Suprapubic skin (tissue), 4 donors: Measurements from ENCODE around the gene MAPKAPK2. TPM values are rescaled to one million over a fixed set of nuclear protein-coding genes. Genes with fewer than 3 reads are reported as not detected.
A peak's percentile ranks its signal among the peaks of the same experiment; 100 is the strongest.

Experiments
- DNase-seq, 2 donors: peaks; one replicate each; pipeline ENCODE4 v3.0.0-alpha.2; 2019; ENCODE audit warnings: low spot score in 2 of 2
- H3K27ac ChIP-seq: fragments of 200-600 bp; sonication (generic); one replicate; pipeline ENCODE4 v1.5.1; 2019
- H3K27me3 ChIP-seq: fragments of 200-600 bp; sonication (generic); one replicate; pipeline ENCODE4 v1.5.1; 2019
- H3K36me3 ChIP-seq: fragments of 200-600 bp; sonication (generic); one replicate; pipeline ENCODE4 v1.5.1; 2019
- H3K4me1 ChIP-seq: fragments of 200-600 bp; sonication (generic); one replicate; pipeline ENCODE4 v1.5.1; 2019
- H3K4me3 ChIP-seq: fragments of 200-600 bp; sonication (generic); one replicate; pipeline ENCODE4 v1.5.1; 2019; ENCODE audit warnings: mild to moderate bottlenecking
- H3K9me3 ChIP-seq: fragments of 200-600 bp; sonication (generic); one replicate; pipeline ENCODE4 v1.5.1; 2019
- EP300 ChIP-seq: sonication (generic); formaldehyde crosslinking; IDR thresholded peaks from one replicate; pipeline ENCODE4 v1.6.1; 2017; ENCODE audit warnings: antibody characterized with exemption
- POLR2A ChIP-seq, 2 donors: fragments of 450-650 bp; IDR thresholded peaks; one replicate each; pipeline ENCODE4 v1.6.1; 2017; ENCODE audit warnings: antibody characterized with exemption in 2 of 2, mild to moderate bottlenecking in 2 of 2, moderate library complexity in 2 of 2
- POLR2AphosphoS5 ChIP-seq, 3 donors: sonication (generic); formaldehyde crosslinking; IDR thresholded peaks; one replicate each; pipeline ENCODE4 v1.6.1; 2017; ENCODE audit warnings: antibody characterized with exemption in 3 of 3
- WGBS: methylation state at CpG from one replicate; pipeline ENCODE4 v1.1.5; 2018; 5-methylcytosine and 5-hydroxymethylcytosine counted together
- total RNA-seq, 4 donors: library from RNA; depleted of rRNA; stranded (reverse); fragments of >200 nt; gene quantifications; one replicate each; pipeline ENCODE4 v1.1.0, GENCODE V29; 2016
- TF ChIP-seq, protein P1 (sequence below), 2 donors: fragments of 200-600 bp in 1 of 2; fragments of 450-650 bp in 1 of 2; sonication (generic) in 1 of 2; IDR thresholded peaks; one replicate each; pipeline ENCODE4 v1.5.1; 2016 to 2019; ENCODE audit warnings: antibody characterized with exemption in 2 of 2, mild to moderate bottlenecking in 1 of 2, moderate library complexity in 1 of 2

The MAPKAPK2 gene
- total RNA-seq, 4 donors from 2014 or later = 38.0 to 72.3 (median 62.4) TPM

DNA sequence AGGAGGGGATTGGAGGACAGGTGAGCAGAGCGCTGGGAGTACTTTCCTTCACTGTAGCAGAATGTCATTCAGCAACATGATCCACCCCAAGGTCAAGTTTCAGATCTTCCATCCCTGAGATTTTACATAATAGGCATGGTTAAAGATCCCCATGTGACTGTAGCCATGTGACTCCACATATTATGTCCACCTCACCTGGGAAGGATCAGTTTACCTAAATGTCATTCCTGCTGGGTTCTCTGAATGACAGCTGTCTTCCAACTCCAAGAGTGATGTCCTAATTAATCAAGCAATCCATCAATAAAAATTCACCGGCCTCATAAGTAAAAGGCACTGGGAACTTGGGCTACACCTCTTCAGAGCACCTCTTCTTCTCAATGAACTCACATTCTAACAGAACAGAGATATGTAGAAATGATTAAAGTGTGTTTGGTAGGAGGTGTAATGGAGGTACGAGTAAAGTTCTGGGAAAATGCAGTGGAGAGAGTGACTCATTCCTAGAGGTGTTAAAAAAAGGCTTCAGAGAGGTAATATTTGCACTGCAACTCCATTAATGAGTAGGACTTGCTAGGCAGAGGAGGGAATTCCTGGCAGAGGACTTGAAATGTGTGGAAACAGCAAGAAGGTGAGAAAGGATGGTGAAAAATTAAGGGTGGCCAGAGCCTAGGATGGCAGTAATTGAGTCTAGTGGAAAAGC is 22.2 kb upstream of the MAPKAPK2 start:
- no peaks in the 10 kb centered on the region for H3K36me3 ChIP-seq
- 67% methylated on average over 3 of the region's 3 CpGs for WGBS
- no peak for DNase-seq
- no peaks in the 10 kb centered on the region for H3K9me3 ChIP-seq
- peaks cover 15% of the 10 kb centered on the region for H3K4me1 ChIP-seq
- H3K4me3 ChIP-seq = no peak overlapping the region
- peaks cover 3% of the 10 kb centered on the region for H3K27me3 ChIP-seq
- H3K27ac ChIP-seq = no peak overlapping the region
- no peak for TF ChIP-seq EP300
- no peak for TF ChIP-seq POLR2A (IDR thresholded peaks at IDR 0.05)
- TF ChIP-seq, protein P1, sequence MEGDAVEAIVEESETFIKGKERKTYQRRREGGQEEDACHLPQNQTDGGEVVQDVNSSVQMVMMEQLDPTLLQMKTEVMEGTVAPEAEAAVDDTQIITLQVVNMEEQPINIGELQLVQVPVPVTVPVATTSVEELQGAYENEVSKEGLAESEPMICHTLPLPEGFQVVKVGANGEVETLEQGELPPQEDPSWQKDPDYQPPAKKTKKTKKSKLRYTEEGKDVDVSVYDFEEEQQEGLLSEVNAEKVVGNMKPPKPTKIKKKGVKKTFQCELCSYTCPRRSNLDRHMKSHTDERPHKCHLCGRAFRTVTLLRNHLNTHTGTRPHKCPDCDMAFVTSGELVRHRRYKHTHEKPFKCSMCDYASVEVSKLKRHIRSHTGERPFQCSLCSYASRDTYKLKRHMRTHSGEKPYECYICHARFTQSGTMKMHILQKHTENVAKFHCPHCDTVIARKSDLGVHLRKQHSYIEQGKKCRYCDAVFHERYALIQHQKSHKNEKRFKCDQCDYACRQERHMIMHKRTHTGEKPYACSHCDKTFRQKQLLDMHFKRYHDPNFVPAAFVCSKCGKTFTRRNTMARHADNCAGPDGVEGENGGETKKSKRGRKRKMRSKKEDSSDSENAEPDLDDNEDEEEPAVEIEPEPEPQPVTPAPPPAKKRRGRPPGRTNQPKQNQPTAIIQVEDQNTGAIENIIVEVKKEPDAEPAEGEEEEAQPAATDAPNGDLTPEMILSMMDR (IDR thresholded peaks at IDR 0.05) = no peak

DNA sequence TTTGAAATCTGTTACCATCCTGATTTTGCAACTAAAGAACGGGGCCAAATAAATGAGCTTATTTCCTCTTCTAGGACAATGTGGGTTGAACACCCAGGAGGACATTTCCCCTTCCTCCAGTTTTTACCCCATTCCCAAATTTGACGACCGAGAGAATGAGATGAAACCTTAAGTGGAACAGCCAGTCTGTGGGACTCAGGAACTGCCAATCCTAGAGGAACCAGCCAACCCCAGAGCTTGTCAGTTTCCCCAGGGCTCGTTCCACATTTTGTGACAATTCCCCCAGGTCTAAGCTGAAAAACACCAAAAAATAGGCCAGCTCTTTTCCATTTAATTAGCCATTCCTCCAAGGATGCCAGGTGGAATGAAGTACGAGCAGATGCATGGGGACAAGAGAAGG is 21.3 kb upstream of the MAPKAPK2 start:
- DNase-seq = no peak
- no peak overlapping the region for H3K27ac ChIP-seq
- no peak for TF ChIP-seq EP300
- TF ChIP-seq, protein P1 (IDR thresholded peaks at IDR 0.05) = no peak
- no peak for TF ChIP-seq POLR2AphosphoS5 (IDR thresholded peaks at IDR 0.05)
- no peak for TF ChIP-seq POLR2A (IDR thresholded peaks at IDR 0.05)
- no peak overlapping the region for H3K4me3 ChIP-seq
- 48% methylated on average over 5 of the region's 5 CpGs for WGBS
- H3K27me3 ChIP-seq = peaks cover 3% of the 10 kb centered on the region
- no peaks in the 10 kb centered on the region for H3K9me3 ChIP-seq
- H3K36me3 ChIP-seq = no peaks in the 10 kb centered on the region
- H3K4me1 ChIP-seq = peaks cover 8% of the 10 kb centered on the region

DNA sequence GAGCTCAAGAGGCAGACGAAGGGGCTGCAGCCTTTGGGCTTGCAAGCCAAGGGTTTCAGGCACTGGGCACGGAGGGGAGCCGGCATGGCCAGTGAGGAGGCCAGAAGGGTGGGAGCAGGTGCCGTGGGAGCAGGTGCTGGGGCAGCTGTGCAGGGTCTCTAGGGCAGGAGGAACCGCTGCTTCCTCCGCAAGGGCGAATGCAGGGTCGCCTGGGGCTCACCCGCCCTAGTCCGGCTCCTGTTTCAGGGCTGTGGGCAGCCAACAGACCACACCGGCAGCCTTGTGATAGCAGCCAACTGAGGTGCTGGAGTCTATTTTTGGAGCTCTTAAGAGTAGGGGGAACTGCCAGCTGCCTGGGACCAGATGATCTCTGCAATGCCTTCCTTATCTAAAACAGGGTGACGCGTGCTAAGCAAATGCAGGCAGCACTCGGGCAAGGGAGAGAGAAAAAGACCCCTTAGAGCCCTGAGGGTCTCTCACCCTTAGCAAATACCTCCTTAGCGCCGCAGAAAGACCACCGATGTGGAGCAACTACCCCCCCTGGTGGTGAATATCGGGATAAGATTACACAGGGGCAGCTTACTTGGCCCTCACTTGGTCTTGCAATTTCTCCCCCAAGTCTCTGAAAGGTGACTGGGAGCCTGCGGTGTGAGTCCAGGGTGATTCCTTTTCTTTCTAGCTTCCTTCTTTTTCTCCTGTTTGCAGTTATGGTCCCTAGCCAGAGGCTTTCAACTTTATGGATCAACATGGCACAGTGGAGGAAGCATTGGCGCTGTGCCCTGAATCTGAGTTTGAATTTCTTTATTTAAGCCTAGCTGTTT is 20.7 kb upstream of the MAPKAPK2 start:
- peak in 1 of 2 donors; percentile 77 for DNase-seq
- no peak overlapping the region for H3K4me3 ChIP-seq
- H3K27ac ChIP-seq = no peak overlapping the region
- WGBS = 16% methylated on average over 18 of the region's 20 CpGs
- peaks cover 8% of the 10 kb centered on the region for H3K4me1 ChIP-seq
- peaks cover 3% of the 10 kb centered on the region for H3K27me3 ChIP-seq
- no peak for TF ChIP-seq EP300
- TF ChIP-seq, protein P1 (IDR thresholded peaks at IDR 0.05) = peak; percentile 67 to 87
- H3K9me3 ChIP-seq = no peaks in the 10 kb centered on the region
- no peaks in the 10 kb centered on the region for H3K36me3 ChIP-seq

DNA sequence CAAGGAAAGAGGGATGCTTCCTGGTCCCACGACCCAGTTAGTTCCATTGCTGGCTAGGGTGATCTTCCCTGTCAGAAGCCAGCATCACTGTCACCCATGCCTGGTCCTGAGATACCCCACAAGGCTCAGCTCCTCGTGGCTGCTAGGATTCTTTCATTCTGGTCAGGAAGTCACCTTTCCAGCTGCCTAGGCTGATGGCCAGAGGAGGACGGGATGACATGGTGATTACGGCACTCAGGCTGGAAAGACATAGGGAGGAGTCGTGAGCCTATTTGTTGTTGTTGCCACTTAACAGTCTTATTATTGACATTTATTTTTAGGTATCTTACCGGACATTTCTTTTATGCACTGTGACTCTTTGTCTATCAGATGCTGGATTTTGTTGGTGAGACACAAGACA is 20.0 kb upstream of the MAPKAPK2 start:
- DNase-seq = no peak
- 59% methylated on average over 6 of the region's 6 CpGs for WGBS
- Histone ChIP-seq H3K4me1 (peaks cover 8% of the 10 kb centered on the region), H3K36me3 (no peaks in the 10 kb centered on the region), H3K27ac (no peak overlapping the region), H3K4me3 (no peak overlapping the region), H3K9me3 (no peaks in the 10 kb centered on the region), H3K27me3 (peaks cover 3% of the 10 kb centered on the region)
- TF ChIP-seq POLR2AphosphoS5 (IDR thresholded peaks at IDR 0.05) (no peak), EP300 (no peak), POLR2A (IDR thresholded peaks at IDR 0.05) (no peak)
- TF ChIP-seq, protein P1 (IDR thresholded peaks at IDR 0.05) = no peak

DNA sequence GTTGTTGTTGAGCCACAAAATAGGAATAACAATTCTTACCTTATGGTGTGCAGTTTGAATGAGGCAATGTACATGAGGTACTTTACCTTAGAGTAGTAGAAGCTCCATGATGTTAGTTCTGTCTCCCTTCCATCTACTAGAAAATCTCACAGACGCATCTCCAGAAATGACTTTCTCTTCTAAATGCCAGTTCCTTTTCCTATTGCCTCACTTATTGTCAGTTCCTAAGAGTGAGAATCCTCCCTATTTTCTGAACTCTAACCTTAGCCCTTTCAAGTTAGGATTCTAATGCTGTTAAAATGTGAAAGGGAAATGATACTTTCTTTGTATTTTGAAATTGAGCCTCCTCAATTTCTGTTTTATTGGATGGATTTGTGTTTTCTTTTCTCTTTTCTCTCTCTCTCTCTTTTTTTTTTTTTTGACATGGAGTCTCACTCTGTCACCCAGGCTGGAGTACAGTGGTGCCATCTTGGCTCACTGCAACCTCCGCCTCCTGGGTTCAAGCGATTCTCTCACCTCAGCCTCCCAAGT is 18.6 kb upstream of the MAPKAPK2 start:
- Histone ChIP-seq H3K4me3 (no peak overlapping the region), H3K36me3 (no peaks in the 10 kb centered on the region), H3K27ac (no peak overlapping the region), H3K4me1 (peaks cover 8% of the 10 kb centered on the region), H3K27me3 (peaks cover 3% of the 10 kb centered on the region), H3K9me3 (no peaks in the 10 kb centered on the region)
- TF ChIP-seq, protein P1 (IDR thresholded peaks at IDR 0.05) = no peak
- no peak for TF ChIP-seq POLR2A (IDR thresholded peaks at IDR 0.05)
- TF ChIP-seq POLR2AphosphoS5 (IDR thresholded peaks at IDR 0.05) = no peak
- TF ChIP-seq EP300 = no peak
- DNase-seq = no peak
- 95% methylated on average over 3 of the region's 3 CpGs for WGBS
